Suprapubic skin (tissue), 3 donors: Measurements from ENCODE around the gene OR12D3.

ENCODE experiments used
- CTCF ChIP-seq, 2 donors: fragments of 200-600 bp in 1 of 2; fragments of 450-650 bp in 1 of 2; sonication (generic) in 1 of 2; IDR thresholded peaks; one replicate each; pipeline ENCODE4 v1.5.1; 2016 to 2019; ENCODE audit warnings: antibody characterized with exemption in 2 of 2, mild to moderate bottlenecking in 1 of 2, moderate library complexity in 1 of 2
- EP300 ChIP-seq: sonication (generic); formaldehyde crosslinking; IDR thresholded peaks from one replicate; pipeline ENCODE4 v1.6.1; 2017; ENCODE audit warnings: antibody characterized with exemption

GRCh38 chr6:29388533-29388932 lies 13.4 kb upstream of the OR12D3 start:
- TF ChIP-seq CTCF (IDR thresholded peaks at IDR 0.05) = no peak
- TF ChIP-seq EP300 = no peak
